Measurements from ENCODE around the gene ZNF784. TPM values are rescaled to one million over a fixed set of nuclear protein-coding genes. Genes with fewer than 3 reads are reported as not detected.

ZNF784 gene
- total and polyA plus RNA-seq, 2 of the 13 experiments (the other 11 are each of a cell fraction or from before 2014, with no cell fraction given): 4.1 to 4.2 TPM

- TF ChIP-seq HMG20A (CRISPR knock-in tag; IDR thresholded peaks at IDR 0.05; ENCODE audit: borderline replicate concordance) (no peak), MAF1 (CRISPR knock-in tag; IDR thresholded peaks at IDR 0.05; ENCODE audit: borderline replicate concordance) (peak; percentile 45; the same call in 1 of the 2 replicates), RFXANK (CRISPR knock-in tag; IDR thresholded peaks at IDR 0.05) (no peak), ZFX (CRISPR knock-in tag; IDR thresholded peaks at IDR 0.05; ENCODE audit: low read depth) (peak; percentile 64; the same call in 1 of the 2 replicates), KIAA2018 (CRISPR knock-in tag; IDR thresholded peaks at IDR 0.05; ENCODE audit: borderline replicate concordance) (no peak), TSC22D2 (CRISPR knock-in tag; IDR thresholded peaks at IDR 0.05; ENCODE audit: borderline replicate concordance) (no peak; the same call in 1 of the 2 replicates), ZIK1 (CRISPR knock-in tag; IDR thresholded peaks at IDR 0.05; ENCODE audit: borderline replicate concordance, low read depth) (no peak), ZNF891 (CRISPR knock-in tag; IDR thresholded peaks at IDR 0.05) (peak; percentile 48; the same call in 1 of the 2 replicates), IRX3 (CRISPR knock-in tag; IDR thresholded peaks at IDR 0.05; ENCODE audit: borderline replicate concordance, low read depth) (no peak), CERS6 (CRISPR knock-in tag; IDR thresholded peaks at IDR 0.05) (no peak), ZBTB46 (CRISPR knock-in tag; IDR thresholded peaks at IDR 0.05; ENCODE audit: borderline replicate concordance) (no peak)
- TF ChIP-seq, protein P1, sequence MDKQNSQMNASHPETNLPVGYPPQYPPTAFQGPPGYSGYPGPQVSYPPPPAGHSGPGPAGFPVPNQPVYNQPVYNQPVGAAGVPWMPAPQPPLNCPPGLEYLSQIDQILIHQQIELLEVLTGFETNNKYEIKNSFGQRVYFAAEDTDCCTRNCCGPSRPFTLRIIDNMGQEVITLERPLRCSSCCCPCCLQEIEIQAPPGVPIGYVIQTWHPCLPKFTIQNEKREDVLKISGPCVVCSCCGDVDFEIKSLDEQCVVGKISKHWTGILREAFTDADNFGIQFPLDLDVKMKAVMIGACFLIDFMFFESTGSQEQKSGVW (CRISPR knock-in tag; IDR thresholded peaks at IDR 0.05; ENCODE audit: borderline replicate concordance): no peak
- TF ChIP-seq, protein P2, sequence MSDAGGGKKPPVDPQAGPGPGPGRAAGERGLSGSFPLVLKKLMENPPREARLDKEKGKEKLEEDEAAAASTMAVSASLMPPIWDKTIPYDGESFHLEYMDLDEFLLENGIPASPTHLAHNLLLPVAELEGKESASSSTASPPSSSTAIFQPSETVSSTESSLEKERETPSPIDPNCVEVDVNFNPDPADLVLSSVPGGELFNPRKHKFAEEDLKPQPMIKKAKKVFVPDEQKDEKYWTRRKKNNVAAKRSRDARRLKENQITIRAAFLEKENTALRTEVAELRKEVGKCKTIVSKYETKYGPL (CRISPR knock-in tag; IDR thresholded peaks at IDR 0.05): no peak
Measured at GRCh38 chr19:55647732-55648584, 23.6 kb upstream of the ZNF784 start, which contains the start of gene CCDC106 (continued).

All from HepG2 (cell line).